DND-41 (cell line): ENCODE results near the gene ALKBH7.
A peak's percentile ranks its signal among the peaks of the same experiment; 100 is the strongest.

Source experiments
- ATAC-seq: fragments of 200-7000 bp; cut with Tn5 transposase; 3 replicates; pipeline ENCODE4 v1.9.1; 2021; ENCODE audit warnings: low read depth; ENCODE audit not compliant: insufficient read depth
- DNase-seq: peaks from one replicate; pipeline ENCODE4 v3.0.0-alpha.2; 2020
- H2AFZ ChIP-seq: 2 replicates; pipeline ENCODE4 v1.6.0; 2012; ENCODE audit warnings: low read depth, low read length
- H3K27ac ChIP-seq: 2 replicates; pipeline ENCODE4 v1.5.1; 2012; ENCODE audit warnings: low read length, inconsistent platforms
- H3K27me3 ChIP-seq: fragments of 200-600 bp; sonication (generic); 2 replicates; pipeline ENCODE4 v1.6.0; 2012; ENCODE audit warnings: low read length, mild to moderate bottlenecking, inconsistent platforms; ENCODE audit not compliant: insufficient read depth, poor library complexity
- H3K36me3 ChIP-seq: 2 replicates; pipeline ENCODE4 v1.5.1; 2012; ENCODE audit warnings: low read length, inconsistent platforms; ENCODE audit not compliant: insufficient read depth
- H3K4me1 ChIP-seq: 2 replicates; pipeline ENCODE4 v1.5.1; 2012; ENCODE audit warnings: mild to moderate bottlenecking, low read length; ENCODE audit not compliant: insufficient read depth
- H3K4me2 ChIP-seq: 2 replicates; pipeline ENCODE4 v1.6.0; 2012; ENCODE audit warnings: mild to moderate bottlenecking, moderate library complexity, low read length, inconsistent platforms; ENCODE audit not compliant: insufficient read depth
- H3K4me3 ChIP-seq, 2 experiments: fragments of 200-600 bp in 1 of 2; shearing (Covaris generic) in 1 of 2; 2 replicates each; pipeline ENCODE4 v1.5.1; 2012 to 2016; ENCODE audit warnings: inconsistent platforms in 2 of 2, low read length in 2 of 2, mild to moderate bottlenecking in 2 of 2, low read depth in 1 of 2, moderate library complexity in 1 of 2
- H3K79me2 ChIP-seq: 2 replicates; pipeline ENCODE4 v1.6.0; 2012; ENCODE audit warnings: low read length, inconsistent platforms; ENCODE audit not compliant: insufficient read depth
- H3K9ac ChIP-seq: 2 replicates; pipeline ENCODE4 v1.6.0; 2012; ENCODE audit warnings: low read depth, mild to moderate bottlenecking, inconsistent platforms, low read length, moderate library complexity
- H3K9me3 ChIP-seq: 2 replicates; pipeline ENCODE4 v1.5.1; 2012; ENCODE audit warnings: low read length, moderate library complexity, mild to moderate bottlenecking, inconsistent platforms; ENCODE audit not compliant: insufficient read depth, severe bottlenecking
- H4K20me1 ChIP-seq: 2 replicates; pipeline ENCODE4 v1.6.0; 2012; ENCODE audit warnings: low read length; ENCODE audit not compliant: insufficient read depth
- EZH2 ChIP-seq: IDR thresholded peaks from 3 replicates; pipeline ENCODE4 v1.6.1; 2012; ENCODE audit warnings: borderline replicate concordance, low read depth, mild to moderate bottlenecking, moderate library complexity, low read length, inconsistent platforms; ENCODE audit not compliant: severe bottlenecking
- TF ChIP-seq, protein P1 (sequence below): IDR thresholded peaks from 2 replicates; pipeline ENCODE4 v1.5.1; 2012; ENCODE audit warnings: borderline replicate concordance, low read length, moderate library complexity, mild to moderate bottlenecking; ENCODE audit not compliant: poor library complexity, severe bottlenecking; ENCODE audit errors: extremely low read depth

Gene ALKBH7

GRCh38 chr19:6421075-6422014 is 48.8 kb downstream of the ALKBH7 start:
- no peaks in the 10 kb centered on the region for H3K27me3 ChIP-seq
- H3K27ac ChIP-seq, result no peak overlapping the region
- TF ChIP-seq, protein P1, sequence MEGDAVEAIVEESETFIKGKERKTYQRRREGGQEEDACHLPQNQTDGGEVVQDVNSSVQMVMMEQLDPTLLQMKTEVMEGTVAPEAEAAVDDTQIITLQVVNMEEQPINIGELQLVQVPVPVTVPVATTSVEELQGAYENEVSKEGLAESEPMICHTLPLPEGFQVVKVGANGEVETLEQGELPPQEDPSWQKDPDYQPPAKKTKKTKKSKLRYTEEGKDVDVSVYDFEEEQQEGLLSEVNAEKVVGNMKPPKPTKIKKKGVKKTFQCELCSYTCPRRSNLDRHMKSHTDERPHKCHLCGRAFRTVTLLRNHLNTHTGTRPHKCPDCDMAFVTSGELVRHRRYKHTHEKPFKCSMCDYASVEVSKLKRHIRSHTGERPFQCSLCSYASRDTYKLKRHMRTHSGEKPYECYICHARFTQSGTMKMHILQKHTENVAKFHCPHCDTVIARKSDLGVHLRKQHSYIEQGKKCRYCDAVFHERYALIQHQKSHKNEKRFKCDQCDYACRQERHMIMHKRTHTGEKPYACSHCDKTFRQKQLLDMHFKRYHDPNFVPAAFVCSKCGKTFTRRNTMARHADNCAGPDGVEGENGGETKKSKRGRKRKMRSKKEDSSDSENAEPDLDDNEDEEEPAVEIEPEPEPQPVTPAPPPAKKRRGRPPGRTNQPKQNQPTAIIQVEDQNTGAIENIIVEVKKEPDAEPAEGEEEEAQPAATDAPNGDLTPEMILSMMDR, result no peak
- TF ChIP-seq EZH2, result no peak
- H3K36me3 ChIP-seq, result peaks cover 77% of the 10 kb centered on the region
- H3K9me3 ChIP-seq, result no peaks in the 10 kb centered on the region
- H3K4me1 ChIP-seq, result peaks cover 37% of the 10 kb centered on the region
- no peak overlapping the region for H2AFZ ChIP-seq
- H3K79me2 ChIP-seq, result peaks cover 69% of the 10 kb centered on the region
- H3K9ac ChIP-seq, result no peak overlapping the region
- peak overlapping the region; percentile 97 for H3K4me2 ChIP-seq
- ATAC-seq, result no peak
- H3K4me3 ChIP-seq, result peak overlapping the region in 1 of 2 experiments; percentile 90; a peak in 1 of 4 replicates
- DNase-seq, result no peak
- peaks cover 78% of the 10 kb centered on the region for H4K20me1 ChIP-seq

DNA sequence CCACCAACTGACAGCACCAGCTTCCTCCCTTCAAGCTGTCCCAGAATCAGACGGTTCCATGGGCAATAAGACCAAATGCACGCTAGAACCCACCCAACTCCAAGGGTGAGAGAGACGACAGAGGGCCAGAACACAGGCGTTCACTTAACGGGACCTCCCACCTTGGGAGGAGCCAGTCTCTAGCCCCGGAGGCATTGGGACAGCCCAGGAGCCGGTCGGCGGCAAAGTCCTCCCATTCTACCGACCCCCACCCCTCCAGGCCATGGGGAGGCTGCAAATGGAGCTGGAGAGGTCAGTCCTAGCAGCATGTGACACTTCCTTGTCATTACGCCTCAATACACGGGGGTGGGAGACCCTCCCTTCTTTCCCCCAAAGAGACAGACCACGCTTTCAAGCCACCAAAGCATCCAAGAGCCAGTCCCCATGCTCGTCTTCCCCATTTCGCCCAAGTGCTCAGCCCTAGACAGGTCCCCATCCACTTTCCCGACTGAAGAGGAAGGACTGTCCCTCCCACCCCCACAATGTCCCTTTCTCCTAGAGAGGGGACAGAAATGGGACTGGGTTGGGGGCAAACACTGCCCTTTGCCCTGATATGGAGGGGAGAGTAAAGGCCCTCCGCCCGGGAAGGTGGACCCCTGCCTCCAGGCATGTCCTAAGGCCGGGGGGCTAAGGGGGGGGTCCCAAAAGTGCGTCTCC is 51.1 kb downstream of the ALKBH7 start:
- Histone ChIP-seq H3K9me3 (no peaks in the 10 kb centered on the region), H3K4me2 (peak overlapping the region; percentile 97), H3K27ac (peak overlapping the region; percentile 74), H3K9ac (peak overlapping the region; percentile 89), H3K4me3 (peak overlapping the region; percentile 90 to 95; a peak in 3 of 4 replicates), H3K36me3 (peaks cover 54% of the 10 kb centered on the region), H3K79me2 (peaks cover 58% of the 10 kb centered on the region), H2AFZ (no peak overlapping the region), H3K27me3 (no peaks in the 10 kb centered on the region), H4K20me1 (peaks cover 55% of the 10 kb centered on the region), H3K4me1 (peaks cover 39% of the 10 kb centered on the region)
- ATAC-seq (no peak), DNase-seq (peak; percentile 51)
- TF ChIP-seq EZH2, result no peak
- TF ChIP-seq, protein P1, result no peak

DNA sequence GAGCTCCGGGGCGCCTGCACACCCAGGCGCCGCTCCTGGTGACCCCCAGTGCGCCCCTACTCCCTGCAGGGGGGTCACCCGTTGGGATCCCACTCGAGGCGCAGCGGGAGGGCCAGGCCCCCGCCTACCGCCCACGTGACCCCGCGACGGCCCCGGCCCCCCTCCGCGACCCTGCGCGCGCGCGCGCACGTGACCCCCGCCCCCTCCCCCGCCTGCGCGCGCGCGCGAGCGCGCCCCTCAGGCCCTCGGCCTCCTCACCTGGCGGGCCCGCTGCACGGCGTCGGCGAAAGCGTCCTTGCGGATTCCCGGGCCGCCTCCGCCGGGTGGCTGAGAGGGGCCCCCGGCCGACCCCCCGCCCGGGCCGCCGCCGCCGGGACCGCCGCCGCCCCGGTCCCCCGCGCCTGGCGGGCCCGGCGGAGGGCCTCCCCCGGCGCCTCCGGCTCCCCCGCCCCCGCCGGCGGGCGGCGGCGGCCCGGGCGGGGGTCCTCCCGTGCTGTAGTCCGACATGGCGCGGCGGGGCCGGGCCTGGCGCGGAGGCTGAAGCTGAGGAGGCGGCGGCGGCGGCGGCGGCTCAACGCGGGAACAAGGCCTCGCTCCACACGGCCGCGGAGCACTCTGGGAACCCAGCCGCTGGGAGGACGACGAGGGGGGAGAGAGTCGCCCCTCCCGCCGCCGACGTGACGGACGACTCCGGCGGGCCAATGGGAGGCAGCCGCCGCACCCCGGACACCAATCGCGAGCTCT is 51.8 kb downstream of the ALKBH7 start, which contains the start of gene KHSRP:
Gene KHSRP (minus strand): TSS at position 617 of the 744 bp plus-strand sequence. CDS start 110 bp downstream, at position 507.
- peak within 1 kb of the TSS; percentile 74 for H2AFZ ChIP-seq
- no peak for TF ChIP-seq EZH2
- TF ChIP-seq, protein P1, result no peak
- H3K36me3 ChIP-seq, result peaks cover 47% of the 10 kb centered on the region
- peak within 1 kb of the TSS; percentile 90 to 95; a peak in 3 of 4 replicates for H3K4me3 ChIP-seq
- peaks cover 50% of the 10 kb centered on the region for H3K79me2 ChIP-seq
- H3K9ac ChIP-seq, result peak within 1 kb of the TSS; percentile 89
- peak; percentile 60 for DNase-seq
- peaks cover 39% of the 10 kb centered on the region for H3K4me1 ChIP-seq
- no peaks in the 10 kb centered on the region for H3K9me3 ChIP-seq
- peak within 1 kb of the TSS; percentile 97 for H3K4me2 ChIP-seq
- H4K20me1 ChIP-seq, result peaks cover 47% of the 10 kb centered on the region
- H3K27me3 ChIP-seq, result no peaks in the 10 kb centered on the region
- peak within 1 kb of the TSS; percentile 82 for H3K27ac ChIP-seq
- ATAC-seq, result no peak
